ENCODE results near the gene KBTBD13.
A peak's percentile ranks its signal among the peaks of the same experiment; 100 is the strongest.

KBTBD13 gene

DNA sequence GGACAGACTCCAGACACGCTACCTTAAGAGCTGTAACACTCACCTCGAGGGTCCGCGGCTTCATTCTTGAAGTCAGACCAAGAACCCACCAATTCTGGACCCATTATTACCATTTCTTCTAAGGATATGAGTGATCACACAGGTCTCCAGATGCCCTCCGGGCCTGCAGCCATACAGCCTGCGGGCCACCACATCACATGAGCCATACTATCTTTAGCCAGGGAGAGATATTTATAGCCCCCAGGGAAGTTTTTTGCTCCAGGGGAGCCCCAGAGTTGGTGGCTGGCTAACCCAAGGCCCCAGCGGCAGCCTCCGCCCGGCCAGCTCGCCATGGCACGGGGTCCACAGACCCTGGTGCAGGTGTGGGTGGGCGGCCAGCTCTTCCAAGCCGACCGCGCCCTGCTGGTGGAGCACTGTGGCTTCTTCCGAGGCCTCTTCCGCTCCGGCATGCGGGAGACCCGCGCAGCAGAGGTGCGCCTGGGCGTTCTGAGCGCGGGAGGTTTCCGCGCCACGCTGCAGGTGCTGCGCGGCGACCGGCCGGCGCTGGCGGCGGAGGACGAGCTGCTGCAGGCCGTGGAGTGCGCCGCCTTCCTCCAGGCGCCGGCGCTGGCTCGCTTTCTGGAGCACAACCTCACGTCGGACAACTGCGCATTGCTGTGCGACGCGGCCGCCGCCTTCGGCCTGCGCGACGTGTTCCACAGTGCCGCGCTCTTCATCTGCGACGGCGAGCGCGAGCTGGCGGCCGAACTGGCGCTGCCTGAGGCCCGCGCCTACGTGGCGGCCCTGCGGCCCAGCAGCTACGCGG is at the start of gene KBTBD13:
Gene KBTBD13 (plus strand): TSS at position 261 of the 805 bp plus-strand sequence. CDS start 70 bp downstream, at position 331.
- no peak within 1 kb of the TSS for H3K4me3 ChIP-seq (ENCODE audit: low read depth, low read length)
- TF ChIP-seq, protein P1, sequence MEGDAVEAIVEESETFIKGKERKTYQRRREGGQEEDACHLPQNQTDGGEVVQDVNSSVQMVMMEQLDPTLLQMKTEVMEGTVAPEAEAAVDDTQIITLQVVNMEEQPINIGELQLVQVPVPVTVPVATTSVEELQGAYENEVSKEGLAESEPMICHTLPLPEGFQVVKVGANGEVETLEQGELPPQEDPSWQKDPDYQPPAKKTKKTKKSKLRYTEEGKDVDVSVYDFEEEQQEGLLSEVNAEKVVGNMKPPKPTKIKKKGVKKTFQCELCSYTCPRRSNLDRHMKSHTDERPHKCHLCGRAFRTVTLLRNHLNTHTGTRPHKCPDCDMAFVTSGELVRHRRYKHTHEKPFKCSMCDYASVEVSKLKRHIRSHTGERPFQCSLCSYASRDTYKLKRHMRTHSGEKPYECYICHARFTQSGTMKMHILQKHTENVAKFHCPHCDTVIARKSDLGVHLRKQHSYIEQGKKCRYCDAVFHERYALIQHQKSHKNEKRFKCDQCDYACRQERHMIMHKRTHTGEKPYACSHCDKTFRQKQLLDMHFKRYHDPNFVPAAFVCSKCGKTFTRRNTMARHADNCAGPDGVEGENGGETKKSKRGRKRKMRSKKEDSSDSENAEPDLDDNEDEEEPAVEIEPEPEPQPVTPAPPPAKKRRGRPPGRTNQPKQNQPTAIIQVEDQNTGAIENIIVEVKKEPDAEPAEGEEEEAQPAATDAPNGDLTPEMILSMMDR (IDR thresholded peaks at IDR 0.05; ENCODE audit: control insufficient read depth, extremely low read depth, insufficient read depth): no peak
- DNase-seq (ENCODE audit: low read depth): no peak

DNA sequence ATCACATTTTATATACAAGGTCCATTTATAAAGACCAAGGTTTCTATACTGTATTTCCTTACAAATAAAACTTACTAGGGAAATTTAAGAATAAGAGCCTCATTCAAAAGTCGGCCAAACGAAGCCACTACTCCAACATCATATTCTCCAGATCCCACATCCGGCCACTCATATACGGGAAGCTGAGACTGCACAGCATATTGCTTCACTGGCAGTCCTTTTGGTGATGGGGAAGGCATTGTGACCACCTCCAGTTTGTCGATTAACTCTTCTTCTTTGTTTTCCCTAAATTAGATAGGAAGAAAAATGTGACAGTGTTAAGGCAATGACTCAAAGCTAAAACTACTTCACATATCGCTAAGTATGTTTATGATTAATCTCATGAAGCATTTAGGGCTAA is 49.8 kb upstream of the KBTBD13 start:
- TF ChIP-seq, protein P1 (IDR thresholded peaks at IDR 0.05; ENCODE audit: control insufficient read depth, extremely low read depth, insufficient read depth): no peak
- H3K4me3 ChIP-seq (ENCODE audit: low read depth, low read length): no peak overlapping the region
- DNase-seq (ENCODE audit: low read depth): no peak

DNA sequence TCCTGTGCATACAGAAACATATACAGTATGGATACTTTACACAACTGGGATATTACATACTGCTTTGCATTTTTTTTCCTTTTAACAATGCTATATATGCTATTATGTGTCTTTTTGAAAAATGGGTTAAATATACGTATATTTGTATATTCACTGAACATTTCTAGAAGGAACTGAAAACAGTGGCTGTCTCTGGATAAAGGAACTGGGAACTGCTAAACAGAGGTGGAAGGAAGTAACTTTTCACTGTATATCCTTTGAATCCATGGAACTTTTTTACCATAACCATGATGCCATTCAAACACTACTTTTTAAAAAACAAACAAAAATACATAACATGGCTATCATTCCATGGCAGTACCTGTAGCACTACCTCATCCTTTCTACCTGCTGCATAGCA is 49.0 kb upstream of the KBTBD13 start:
- H3K4me3 ChIP-seq (ENCODE audit: low read depth, low read length): no peak overlapping the region
- TF ChIP-seq, protein P1 (IDR thresholded peaks at IDR 0.05; ENCODE audit: control insufficient read depth, extremely low read depth, insufficient read depth): no peak
- no peak for DNase-seq (ENCODE audit: low read depth)

DNA sequence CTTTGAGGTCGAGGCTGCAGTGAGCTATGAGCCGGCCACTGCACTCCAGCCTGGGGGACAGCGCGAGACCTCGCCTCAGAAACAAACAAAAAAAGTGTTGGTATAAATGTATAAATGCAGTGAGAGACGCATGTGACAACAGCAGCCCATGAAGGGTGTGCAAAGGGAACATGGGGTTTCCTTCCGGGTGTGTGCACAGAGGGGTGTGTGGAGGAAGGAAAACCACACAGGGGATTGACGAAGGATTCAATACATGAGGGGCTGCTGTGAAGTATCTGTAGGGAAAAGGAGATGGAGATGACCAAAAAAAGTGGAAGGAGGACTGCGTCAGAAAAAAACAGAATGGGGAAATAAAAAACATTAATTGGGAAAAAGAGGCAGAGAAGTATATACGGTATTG is 48.2 kb upstream of the KBTBD13 start:
- DNase-seq (ENCODE audit: low read depth): no peak
- TF ChIP-seq, protein P1 (IDR thresholded peaks at IDR 0.05; ENCODE audit: control insufficient read depth, extremely low read depth, insufficient read depth): no peak

DNA sequence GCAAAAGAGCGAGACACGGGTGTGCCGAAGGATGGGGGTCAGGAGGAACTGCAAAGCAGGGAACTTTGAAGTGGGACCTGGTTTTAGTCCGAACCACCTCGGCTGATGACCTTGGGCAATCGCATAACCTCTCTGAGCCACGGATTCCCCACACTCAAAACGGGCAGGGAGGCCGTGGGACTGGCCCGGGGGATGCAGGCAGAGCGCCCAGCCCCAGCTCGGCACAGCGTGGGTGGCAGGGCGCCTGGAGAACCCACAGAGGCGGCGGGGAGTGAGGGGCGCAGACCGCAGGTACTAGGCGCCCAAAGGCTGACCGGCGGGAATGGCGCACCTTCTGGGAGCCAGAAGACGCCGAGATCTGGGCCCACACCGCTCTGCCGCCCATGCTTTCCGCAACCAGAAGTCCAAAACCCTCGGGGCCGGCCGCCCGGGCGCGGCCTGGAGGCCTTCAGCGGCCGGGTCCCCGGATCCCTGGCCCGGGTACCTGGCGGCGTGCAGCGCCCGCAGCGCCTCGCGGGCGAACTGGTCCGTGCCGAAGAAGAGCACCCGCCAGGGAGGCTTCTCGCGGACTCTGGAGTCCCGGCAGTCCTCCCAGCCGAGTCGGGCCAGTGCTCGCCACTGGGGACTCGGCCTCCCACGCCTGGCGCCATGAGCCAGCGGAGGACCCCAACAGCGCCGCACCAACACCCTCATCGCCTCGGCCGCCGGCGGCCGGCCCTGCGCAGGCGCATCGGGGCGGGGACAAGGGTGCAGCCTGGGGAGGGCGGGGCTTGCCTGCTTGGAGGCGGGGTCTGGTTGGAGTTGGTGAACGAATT is 47.4 kb upstream of the KBTBD13 start, which contains the start of gene MTFMT:
Gene MTFMT (minus strand): TSS at position 719 of the 815 bp plus-strand sequence. CDS start 26 bp downstream, at position 693.
- TF ChIP-seq, protein P1 (IDR thresholded peaks at IDR 0.05; ENCODE audit: control insufficient read depth, extremely low read depth, insufficient read depth): peak; percentile 3; the same call in 1 of the 2 replicates
- DNase-seq (ENCODE audit: low read depth): no peak

More for the DNA sequence above, 48.2 kb upstream of the KBTBD13 start:
- peak overlapping the region; percentile 88 for H3K4me3 ChIP-seq (ENCODE audit: low read depth, low read length)

DNA sequence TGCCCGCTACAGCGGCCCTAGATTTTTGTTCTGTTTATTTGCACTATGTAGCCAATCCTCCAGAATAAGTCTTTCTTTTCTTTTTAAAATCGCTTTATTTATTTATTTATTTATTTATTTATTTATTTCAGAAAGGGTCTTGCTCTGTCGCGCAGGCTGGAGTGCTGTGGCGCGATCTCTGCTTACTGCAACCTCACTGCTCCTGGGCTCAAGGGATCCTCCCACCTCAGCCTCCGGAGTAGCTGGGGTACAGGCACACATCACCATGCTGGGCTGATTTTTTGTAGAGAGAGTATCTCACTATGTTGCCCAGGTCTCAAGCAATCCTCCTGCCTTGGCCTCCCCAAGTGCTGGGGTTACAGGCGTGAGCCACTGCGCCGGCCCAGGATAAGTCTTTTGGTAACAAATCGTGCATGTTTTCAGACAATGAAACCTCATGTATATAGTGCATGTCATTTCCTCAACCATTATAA is 46.8 kb upstream of the KBTBD13 start:
- peak overlapping the region; percentile 88 for H3K4me3 ChIP-seq (ENCODE audit: low read depth, low read length)
- DNase-seq (ENCODE audit: low read depth): no peak
- TF ChIP-seq, protein P1 (IDR thresholded peaks at IDR 0.05; ENCODE audit: control insufficient read depth, extremely low read depth, insufficient read depth): no peak

More for the DNA sequence above, 47.4 kb upstream of the KBTBD13 start, which contains the start of gene MTFMT:
- peak within 1 kb of the TSS; percentile 88 for H3K4me3 ChIP-seq (ENCODE audit: low read depth, low read length)

Data from LNCaP clone FGC (cell line).